Amniotic epithelial cell (primary cell): ENCODE data around the gene MYOM1.

Experiments
- DNase-seq: peaks from one replicate; pipeline ENCODE4 v3.0.0-alpha.2; 2010; ENCODE audit warnings: low read depth

The MYOM1 gene

GRCh38 chr18:3219631-3220335 is at the start of gene MYOM1:
Gene MYOM1, minus strand, starts transcription at chr18:3219968. Its CDS starts 4,745 bp downstream, at chr18:3215223.
- peak; percentile 27 for DNase-seq

GRCh38 chr18:3269241-3269913 is 49.6 kb upstream of the MYOM1 start:
- DNase-seq: peak; percentile 37

DNA sequence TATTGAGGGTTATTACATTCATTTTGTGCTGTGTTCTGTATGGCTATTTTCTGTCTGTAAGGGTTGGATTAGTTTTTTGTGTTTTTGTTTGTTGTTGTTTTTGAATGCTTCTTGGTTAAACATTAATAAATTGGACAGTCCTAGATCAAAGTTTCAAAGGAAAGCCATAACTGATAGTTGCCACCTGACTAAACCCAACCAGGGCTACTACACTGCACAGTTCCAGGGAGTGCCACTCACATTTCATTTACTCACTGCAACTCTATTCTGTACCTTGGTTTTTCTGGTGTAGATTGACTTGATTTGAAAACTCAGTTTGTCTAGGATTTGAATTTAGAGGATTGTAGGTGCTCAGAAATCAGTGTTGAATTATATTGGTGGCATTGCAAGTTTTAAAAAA is 48.5 kb upstream of the MYOM1 start:
- DNase-seq: no peak

GRCh38 chr18:3266062-3266608 is 46.4 kb upstream of the MYOM1 start:
- no peak for DNase-seq

DNA sequence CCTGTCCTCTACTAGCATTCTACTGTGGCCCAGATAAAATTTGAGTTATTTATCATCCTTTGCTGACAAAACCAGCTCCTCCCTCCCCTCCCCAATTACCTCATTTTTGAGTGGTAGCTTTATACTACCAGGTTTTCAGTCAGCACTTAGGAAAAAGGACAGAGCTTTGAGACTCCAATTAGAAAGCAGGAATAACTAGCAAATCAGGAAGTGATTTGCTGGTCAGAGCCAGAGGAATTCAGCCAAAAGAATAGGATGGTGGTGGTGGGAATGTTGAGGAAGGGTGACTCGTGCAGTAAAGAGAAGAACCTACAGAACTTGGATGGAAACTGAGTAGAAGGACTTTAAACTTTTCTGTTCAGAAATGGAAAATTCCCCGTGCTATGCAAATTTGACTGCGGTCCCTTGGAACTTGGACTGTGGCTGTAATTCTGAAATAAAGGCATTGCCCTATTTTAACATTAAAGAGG is 45.8 kb upstream of the MYOM1 start:
- DNase-seq: peak; percentile 64

DNA sequence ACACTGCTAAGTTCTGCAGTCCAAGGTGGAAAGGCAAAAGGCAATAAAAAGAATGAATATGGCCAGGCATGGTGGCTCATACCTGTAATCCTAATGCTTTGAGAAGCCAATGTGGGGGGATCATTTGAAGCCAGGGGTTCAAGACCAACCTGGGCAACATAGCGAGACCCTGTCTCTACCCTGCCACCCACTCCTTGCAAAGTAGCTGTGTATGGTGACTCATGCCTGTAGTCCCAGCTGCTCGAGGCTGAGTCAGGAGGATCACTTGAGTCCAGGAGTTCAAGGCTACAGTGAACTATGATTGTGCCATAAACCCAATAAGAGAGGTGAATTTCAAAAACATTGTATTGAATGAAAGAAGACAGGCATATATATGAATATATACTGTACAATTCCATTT is 44.6 kb upstream of the MYOM1 start:
- DNase-seq: peak; percentile 32

GRCh38 chr18:3263132-3263700 is 43.4 kb upstream of the MYOM1 start:
- DNase-seq: no peak

DNA sequence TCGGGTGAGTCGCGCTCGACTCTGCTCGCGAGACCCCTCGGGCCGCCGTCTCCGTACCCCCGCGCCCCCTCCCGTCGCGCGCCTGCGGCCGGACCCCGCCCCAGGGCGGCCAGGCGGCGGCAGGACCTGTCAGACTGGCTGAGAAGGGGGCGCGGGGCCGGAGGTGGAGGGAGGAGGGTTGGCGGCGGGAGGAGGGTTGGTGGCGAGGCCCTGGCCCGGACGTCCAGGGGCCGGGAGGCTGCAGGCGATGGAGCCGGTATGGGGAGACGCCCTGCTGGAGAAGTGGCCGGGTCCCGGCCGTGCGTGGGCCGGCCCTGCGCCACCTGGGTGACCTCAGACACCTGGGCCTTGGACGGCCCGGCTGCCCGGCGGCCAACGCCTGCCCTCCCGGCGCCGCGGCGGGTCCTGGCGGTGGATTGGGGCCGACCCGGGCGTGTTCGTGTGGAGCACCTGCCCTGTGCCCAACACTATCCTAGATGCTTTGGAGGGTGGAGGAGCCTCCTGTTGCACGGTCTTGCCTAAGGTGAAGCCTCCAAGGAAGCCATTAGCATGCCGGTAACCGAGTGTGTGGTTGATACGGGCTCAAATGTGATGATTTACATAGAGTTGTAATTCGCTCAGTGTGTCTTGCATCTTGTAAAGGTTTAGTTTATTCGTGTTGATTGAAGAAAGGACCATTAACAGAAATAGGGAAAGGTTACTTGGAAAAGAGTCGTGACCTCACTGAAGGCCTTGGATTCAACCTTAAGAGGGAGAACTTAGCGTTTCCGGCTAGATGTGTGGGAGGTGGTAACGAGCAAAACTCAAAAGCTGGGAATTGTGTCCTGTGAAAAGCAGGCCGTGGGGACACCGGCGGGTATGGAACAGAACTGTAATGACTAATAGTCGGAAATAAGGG is 42.7 kb upstream of the MYOM1 start:
- DNase-seq: peak; percentile 44

DNA sequence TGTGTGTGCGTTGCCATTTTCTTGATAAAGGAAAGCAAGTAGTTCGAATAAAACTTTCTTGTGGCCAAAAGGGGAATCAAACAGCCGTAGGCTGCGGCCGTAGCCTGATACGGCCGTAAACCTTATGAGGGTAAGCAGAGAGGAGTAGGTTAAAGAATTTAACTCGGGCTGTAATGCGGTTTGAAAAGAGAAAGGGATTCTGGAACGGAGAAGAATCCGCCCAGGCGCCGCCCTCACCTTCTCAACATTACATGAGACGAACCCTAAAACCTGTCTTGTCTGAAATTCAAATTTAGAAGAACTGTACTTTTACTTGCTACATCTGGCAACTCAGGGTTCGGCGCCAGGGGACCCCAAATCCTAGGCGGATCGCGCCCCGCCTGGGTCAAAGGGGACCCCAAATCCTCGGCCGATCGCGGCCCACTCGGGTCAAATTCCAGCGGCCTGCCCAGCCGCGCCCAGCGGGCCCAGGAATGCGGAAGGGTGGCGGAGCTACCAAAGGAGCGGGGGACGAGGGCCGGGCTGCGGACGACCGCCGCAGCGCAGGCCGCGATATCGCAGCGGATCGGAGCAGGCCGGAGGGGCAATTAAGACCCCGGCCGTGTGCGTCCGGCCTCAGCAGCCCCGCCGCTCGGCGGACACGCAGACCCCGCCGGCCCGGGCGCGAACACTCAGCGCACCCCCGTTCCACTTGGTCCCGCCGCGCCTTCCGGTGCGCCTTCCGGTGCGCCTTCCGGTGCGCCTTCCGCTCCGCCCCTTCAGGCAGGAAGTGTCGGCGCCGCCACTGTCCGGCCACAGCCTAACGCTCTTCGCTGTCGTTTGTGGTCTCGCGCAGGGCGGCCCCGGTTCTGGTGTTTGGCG is 41.8 kb upstream of the MYOM1 start, which contains the start of gene MYL12B:
Gene MYL12B (plus strand): TSS at position 761 of the 861 bp plus-strand sequence. CDS start 10,766 bp downstream, outside the sequence.
- DNase-seq: peak; percentile 72

DNA sequence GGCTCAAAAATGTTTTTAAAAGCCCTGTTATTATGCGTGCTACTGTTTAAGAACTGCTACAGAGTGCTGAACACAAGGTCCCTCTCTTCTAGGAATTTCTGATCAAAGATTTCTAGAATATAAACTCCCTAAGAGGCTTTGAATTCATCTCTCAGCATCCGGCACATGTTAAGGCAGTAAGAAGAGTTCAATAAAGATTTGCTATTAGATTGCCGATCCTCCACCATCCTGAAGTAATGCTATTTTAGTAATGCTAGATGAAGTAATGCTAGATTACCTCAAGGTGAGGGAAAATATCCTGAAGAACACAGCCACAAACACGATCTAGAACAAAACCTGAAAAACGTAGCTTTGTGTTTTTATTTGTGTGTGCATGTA is 41.2 kb upstream of the MYOM1 start:
- DNase-seq: no peak

DNA sequence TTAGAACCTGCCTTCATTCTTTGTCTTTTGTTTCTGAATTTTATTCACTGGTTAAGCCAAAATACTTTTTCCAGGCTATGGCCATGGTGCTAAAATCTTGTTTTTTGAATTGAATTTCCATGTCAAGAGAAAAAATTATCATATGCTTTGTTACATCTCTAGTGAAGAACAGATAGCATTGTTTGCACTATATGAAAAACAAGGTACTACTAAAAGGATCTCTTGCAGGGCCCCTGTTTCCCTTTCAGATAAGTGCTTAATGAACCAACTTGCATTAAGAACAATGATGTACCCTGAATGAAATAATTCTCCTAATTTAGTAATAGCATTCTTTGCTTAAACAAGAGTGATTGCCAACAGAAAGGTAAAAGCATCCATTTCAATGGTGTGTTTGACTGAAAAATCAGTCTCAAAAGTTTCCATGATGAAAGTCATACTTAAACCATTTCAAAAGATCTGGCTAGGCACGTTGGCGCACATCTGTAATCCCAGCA is 37.9 kb upstream of the MYOM1 start:
- no peak for DNase-seq

DNA sequence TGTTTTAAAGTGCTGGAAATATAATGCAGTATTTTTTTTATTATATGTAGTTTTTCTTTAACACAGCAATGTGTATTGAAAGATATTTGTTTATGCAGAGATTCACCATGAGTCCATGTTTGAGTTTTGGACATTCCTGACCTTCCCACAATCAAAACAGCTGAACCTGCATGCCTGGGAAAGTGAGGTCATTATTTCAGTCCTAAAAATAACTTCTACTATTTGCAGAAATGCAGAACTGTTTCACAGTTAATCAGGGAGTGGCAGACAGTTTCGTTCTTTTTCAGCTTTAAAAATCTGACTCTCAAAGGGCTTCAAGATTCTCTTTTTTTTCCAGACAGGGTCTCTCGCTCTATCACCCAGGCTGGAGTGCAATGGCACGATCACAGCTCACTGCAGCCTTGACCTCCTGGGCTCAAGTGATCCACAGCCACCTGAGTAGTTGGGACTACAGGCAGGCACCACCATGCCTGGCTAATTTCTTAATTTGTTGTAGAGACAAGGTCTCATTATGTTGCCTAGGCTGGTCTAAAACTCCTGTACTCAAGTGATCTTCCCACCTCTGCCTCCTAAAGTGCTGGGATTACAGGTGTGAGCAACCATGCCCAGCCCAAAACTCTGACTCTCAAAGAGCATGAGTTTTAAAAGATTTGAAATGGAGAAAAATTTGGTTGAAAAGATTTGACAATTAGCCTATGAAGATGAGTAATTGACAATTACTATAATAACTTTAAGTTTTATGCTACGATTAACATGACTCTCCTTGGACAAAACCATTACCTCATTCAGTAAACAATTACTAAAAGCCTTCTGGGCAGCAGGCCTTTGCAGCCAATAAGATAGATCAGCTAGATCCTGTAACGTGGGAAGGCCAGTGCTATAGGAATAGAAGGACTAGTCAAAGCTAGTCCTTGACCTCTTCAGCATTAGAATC is 37.2 kb upstream of the MYOM1 start:
- peak; percentile 62 for DNase-seq

GRCh38 chr18:3255611-3256165 is 35.9 kb upstream of the MYOM1 start:
- DNase-seq: no peak

- no peak for DNase-seq
Measured at GRCh38 chr18:3254725-3255124, 35.0 kb upstream of the MYOM1 start.

- DNase-seq: no peak
Measured at GRCh38 chr18:3252843-3253242, 33.1 kb upstream of the MYOM1 start.

DNA sequence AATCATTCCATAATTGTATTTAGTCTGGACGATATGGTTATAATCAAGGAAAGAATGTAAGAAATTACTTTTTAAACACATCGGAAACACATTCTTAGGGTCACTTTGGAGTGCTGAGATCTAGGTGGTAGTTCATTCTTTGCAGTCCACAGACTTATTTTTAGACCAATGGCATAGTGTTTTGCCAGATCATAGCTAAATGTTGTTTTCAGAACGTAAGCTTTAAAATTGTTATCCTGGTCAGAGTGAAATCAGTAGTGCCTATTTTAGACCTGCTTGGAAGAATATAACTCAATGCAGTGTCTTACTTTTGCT is 32.2 kb upstream of the MYOM1 start:
- DNase-seq: no peak

- no peak for DNase-seq
Measured at GRCh38 chr18:3251249-3251962, 31.6 kb upstream of the MYOM1 start.

- peak; percentile 90 for DNase-seq
Measured at GRCh38 chr18:3250237-3251107, 30.7 kb upstream of the MYOM1 start.
